GM12874 (cell line): ENCODE measurements around the gene RUNX1.

Experiments
- TF ChIP-seq, protein P1 (sequence below): IDR thresholded peaks from 2 replicates; pipeline ENCODE4 v1.5.1; 2011; ENCODE audit warnings: low read depth, mild to moderate bottlenecking, control low read depth, low read length, moderate library complexity; ENCODE audit not compliant: insufficient read depth

The RUNX1 gene

DNA sequence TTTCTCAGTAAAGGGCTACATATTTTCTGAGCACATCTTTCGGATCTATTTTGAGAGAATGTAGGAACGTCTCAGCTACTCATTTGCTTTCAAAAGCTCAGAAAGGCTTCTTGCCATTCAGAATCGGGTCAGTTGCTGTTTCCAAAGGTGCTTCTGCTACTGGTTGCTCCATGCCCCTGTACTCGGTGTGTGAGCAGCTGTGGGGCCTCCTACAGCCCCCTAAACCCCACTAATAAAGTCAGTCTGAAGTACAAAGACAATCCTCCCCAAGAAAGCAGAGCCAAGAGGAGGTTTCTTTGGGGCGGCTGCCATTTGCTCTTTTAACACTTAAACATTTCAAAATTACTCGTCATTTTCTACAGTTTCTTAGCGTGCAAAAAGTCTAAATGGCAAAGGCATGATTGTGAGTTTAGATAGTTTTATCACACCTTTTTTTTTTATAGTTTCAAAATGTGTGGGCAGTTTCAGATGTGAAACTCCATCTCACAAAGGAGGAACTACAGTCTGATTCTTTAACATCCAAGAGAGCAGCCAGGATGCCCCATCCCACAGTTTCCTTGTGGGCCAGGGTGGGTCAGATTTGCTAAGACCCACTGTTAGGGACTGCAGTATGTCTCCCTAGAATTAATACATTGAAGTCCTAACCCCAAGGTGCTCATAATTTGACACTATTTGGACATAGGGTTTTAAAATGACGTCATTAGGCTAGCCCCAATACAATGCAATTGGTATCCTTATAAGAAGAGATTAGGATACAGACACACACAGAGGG lies 4.1 kb downstream of the RUNX1 start:
- TF ChIP-seq, protein P1, sequence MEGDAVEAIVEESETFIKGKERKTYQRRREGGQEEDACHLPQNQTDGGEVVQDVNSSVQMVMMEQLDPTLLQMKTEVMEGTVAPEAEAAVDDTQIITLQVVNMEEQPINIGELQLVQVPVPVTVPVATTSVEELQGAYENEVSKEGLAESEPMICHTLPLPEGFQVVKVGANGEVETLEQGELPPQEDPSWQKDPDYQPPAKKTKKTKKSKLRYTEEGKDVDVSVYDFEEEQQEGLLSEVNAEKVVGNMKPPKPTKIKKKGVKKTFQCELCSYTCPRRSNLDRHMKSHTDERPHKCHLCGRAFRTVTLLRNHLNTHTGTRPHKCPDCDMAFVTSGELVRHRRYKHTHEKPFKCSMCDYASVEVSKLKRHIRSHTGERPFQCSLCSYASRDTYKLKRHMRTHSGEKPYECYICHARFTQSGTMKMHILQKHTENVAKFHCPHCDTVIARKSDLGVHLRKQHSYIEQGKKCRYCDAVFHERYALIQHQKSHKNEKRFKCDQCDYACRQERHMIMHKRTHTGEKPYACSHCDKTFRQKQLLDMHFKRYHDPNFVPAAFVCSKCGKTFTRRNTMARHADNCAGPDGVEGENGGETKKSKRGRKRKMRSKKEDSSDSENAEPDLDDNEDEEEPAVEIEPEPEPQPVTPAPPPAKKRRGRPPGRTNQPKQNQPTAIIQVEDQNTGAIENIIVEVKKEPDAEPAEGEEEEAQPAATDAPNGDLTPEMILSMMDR: no peak

DNA sequence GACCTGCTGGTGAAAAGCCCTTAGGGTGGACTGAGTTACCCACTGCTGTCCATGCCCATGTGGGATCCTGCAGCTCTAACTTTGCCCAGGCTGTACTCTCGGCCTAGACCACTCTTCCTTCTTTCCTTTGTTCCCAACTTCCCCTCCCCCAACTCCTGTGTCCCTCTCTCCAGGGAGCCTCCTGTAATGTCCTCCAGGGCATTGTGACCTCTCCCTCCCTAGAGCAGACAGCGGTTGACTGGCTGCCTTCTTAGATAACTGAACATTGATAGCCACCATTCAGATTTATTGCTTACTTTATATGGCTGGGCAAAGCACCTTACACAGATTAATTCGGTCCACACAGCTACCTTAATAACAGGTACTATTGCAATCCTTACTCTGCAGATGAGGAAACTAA lies 5.0 kb downstream of the RUNX1 start:
- TF ChIP-seq, protein P1: no peak

DNA sequence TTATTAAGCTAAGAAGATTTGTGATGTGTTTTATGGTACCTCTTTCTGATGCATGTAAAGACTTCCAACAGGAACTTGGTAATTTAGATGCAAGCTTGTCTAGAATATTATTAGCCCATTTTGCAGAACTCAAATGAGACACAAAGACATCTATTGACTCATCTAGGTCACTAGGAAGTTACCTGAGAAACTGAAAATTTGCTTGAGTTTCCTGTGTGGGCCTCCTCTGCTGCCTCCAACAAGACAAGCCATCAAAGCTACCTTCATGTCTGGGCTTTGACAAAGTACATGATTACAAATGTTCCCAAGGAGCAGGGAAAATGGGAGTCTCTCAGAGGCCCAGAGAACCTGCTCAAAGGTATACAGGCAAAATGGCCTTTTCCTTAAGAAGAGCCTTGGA lies 5.6 kb downstream of the RUNX1 start:
- TF ChIP-seq, protein P1: no peak

DNA sequence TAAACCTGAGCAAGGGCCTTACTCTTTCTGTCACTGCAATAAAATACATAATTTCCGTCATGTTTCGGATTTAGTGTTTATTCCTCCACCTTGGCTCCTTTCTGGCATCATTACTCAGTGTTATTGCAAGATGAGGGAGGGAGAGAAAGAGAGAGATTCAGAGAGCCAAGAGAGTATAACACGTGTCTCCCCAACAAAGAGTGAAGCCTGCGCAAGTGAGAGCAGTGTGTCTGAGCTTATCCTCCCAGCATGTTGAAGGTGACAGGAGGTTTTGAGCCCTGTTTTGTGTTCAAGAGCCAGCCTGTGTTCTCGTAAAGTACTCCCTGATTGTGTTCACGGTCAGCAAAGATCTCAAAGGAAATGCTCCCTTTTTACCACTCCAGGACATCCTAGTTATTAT lies 6.3 kb downstream of the RUNX1 start:
- TF ChIP-seq, protein P1: no peak

DNA sequence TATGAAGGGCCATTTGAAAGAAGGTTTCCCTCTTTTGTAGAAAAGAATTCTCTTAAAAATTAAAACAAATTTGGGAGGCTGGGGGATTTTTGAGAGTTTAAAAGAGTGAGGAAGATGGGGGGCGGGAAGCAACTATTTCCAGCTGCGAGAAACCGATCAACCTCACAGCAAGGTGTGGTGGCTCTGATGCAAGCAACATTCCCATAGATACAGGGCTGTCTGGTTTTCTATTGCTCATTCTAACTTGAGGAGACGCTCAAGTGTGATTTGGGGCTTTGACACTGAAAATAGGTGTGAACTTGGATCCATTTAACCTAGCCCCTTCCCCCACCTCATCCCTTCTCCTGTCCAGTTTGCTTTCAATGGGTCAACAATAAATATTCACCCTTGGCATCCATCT lies 7.2 kb downstream of the RUNX1 start:
- TF ChIP-seq, protein P1: no peak

DNA sequence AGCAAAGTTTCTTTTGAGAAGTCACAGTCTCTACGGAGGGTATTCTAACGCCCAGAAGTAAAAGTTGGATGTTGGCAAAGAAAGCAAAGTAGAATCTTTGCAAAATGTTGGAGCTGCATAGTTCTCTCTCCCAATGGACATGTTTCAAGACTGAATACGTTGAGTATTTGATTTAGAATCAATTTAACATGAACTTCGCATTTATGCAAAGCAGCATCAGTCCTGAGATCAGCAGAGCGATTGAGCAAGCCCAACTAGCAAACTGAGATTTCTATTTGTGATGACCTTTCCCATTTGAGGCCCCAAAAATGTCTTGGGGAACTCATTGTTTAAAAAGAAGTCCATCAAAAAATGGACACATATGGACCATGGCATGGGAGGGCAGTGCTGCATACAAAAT lies 8.0 kb downstream of the RUNX1 start:
- TF ChIP-seq, protein P1: no peak

DNA sequence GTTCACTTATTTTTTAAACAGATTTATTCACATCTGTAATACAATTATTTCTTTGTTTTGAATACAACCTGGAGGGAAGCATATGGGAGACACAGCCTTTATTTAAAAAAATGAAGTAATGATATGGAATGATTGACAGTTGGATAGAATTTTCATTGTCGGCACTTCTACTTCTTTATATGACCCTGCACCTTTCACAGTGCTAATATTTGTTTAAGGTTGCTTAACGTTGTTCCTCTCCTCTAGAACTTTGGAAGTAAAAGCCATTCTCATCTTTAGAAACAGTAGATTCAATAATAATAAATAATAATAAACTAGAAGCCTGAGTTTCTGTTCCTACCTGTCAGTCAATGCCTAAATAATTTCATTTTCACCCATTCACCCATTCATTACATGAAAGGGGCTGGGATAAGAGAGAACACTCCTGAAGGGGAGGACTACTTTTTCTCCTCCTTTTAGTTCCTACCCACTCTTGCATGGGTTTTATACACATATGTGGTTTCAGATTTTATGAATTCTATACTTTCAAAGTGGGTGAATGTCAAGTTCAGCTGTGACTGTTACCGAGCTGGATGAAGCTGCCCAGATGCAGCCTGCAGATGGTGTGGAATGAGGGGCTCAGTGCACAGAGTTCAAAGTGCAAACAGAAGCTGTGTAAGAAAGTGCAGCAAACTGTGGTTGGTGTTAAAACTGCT lies 9.4 kb downstream of the RUNX1 start:
- TF ChIP-seq, protein P1: no peak
